ENCODE data around the gene PACRG.

PACRG gene

DNA sequence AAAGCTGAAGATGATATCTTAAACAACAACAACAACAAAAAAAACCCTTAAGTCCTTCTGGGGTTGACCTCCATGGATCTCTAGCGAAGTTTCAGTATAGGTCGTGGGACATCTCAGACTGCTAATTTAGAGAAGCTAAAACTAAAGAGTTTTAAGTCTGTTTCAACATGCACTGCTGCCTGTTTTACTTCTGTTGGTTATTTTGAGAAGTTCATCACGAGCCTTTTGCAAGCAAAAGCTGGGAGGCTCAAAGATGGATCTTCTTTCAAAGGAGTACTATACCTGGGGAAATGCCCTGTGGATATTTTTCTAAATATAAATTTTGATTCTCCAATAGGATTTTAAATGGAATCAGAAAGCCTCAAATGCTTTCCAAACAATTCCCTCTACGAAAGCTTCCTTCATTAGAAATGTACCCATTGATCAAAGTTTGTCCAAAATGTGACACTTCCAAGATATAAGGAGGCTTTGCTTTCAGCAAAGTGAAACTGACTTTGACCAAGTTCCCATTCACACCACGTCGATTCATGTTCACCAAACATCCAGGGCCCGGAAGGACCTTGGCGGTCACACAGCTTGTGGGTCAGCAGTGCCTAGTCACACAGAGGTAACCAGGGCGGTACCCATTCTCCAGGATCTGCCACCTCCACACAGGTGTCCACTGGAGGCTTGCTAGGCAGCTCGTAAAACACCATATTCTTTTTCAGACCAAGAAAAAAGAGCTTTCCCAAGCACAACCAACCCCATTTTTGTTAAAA is 592.0 kb downstream of the PACRG start:
- no peak for DNase-seq
- TF ChIP-seq GATA1 (IDR thresholded peaks at IDR 0.05; ENCODE audit: low read depth, low read length) (no peak), POLR2A (IDR thresholded peaks at IDR 0.05; ENCODE audit: low read length) (no peak)

DNA sequence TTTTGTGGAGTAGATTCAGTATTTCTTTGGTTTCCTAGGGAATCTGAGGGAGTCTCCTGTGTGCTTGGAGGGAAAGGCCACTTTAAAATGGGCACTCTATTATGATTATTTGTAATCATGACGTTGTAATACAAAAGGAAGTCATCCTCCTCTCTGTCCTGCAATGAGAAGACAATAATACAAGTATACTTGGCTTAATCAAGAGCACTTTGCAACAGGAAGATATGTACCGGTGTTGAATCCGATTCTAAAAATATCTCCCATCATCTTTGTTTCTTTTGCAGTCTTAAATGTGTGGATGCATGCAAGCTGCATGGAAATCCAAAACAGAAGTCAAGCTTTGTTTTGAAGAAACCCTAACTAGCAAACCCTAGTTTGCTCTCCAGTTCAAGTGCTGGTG is 592.6 kb downstream of the PACRG start:
- no peak for DNase-seq
- TF ChIP-seq GATA1 (IDR thresholded peaks at IDR 0.05; ENCODE audit: low read depth, low read length), result no peak
- TF ChIP-seq POLR2A (IDR thresholded peaks at IDR 0.05; ENCODE audit: low read length), result no peak

DNA sequence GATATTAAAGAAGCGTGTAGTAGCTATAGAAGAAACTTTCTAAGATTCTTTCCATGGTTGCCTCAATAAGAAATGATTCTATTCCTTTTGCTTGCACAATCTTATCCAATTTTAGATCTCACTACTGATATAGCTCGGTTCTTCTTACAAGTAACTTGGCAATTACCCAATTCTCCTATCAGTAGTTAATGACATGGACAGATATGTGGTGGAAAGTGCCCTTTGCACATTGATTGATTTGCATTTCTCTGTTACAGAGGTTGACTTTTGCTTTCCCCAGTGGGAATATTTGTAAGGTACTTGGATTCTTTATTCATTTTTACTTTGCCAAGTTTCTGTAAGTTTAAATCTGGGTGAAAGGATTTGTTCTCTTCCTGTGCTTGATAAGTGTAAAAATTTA is 593.0 kb downstream of the PACRG start:
- no peak for DNase-seq
- TF ChIP-seq GATA1 (IDR thresholded peaks at IDR 0.05; ENCODE audit: low read depth, low read length) (no peak), POLR2A (IDR thresholded peaks at IDR 0.05; ENCODE audit: low read length) (no peak)

DNA sequence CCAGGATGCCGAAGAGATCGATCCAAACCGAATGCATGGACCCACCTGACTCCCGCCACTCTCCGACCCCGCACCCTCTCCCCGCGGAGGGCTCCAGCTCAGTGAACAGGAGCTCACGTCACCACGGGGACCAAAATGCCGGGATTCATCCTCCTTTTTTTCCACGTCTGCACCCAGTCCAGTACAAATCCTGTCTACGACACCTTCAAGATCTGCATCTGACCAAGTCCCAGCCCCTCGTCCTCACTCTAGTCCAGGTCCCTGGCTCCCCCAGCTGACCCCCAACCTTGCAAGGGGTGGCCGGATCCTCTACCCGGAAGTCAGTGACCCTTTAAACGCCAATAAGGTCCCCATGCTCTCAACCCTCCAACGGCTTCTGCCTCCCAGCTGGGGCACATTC is 593.9 kb downstream of the PACRG start:
- no peak for DNase-seq
- TF ChIP-seq POLR2A (IDR thresholded peaks at IDR 0.05; ENCODE audit: low read length) (no peak), GATA1 (IDR thresholded peaks at IDR 0.05; ENCODE audit: low read depth, low read length) (no peak)

DNA sequence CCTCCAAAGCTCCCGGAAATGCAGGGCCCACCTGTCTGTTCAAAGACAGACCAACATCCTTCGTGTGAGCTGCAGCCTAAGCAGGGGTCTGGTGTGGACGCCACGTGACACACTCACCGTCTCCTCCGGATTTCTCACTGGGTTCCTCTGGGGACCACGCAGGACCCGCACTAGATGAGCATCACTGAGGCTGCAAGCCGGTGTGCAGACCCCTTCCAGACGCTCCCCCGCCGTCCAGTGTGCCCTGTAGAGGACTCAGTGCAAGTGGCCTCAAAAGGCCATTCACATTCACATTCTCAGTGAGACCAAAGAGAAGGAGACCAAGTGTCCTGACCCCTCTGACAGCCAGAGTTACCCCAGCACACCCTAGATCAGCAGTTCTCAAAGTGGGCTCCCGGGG is 595.5 kb downstream of the PACRG start:
- TF ChIP-seq POLR2A (IDR thresholded peaks at IDR 0.05; ENCODE audit: low read length), result no peak

DNA sequence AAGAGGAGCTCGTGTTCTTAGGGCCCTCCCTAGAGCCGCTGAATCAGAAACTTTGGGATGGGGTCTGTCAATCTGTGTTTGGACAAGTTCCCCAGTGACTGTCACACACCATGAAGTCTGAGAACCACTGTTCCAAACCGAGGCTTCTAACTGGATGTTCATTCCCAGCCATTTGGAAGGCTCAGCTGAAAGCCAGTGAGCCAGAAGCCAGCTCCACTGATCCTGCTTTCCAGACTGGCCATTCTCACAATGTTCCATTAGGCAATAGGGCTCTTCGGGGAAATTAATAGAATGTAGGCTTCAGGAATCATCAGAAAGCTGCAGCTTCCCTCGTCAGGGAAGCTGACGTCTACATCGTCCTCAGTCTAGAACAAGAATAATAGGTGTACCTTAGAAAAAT is 595.9 kb downstream of the PACRG start:
- TF ChIP-seq GATA1 (IDR thresholded peaks at IDR 0.05; ENCODE audit: low read depth, low read length) (no peak), POLR2A (IDR thresholded peaks at IDR 0.05; ENCODE audit: low read length) (no peak)
- no peak for DNase-seq

More for the DNA sequence above, 595.5 kb downstream of the PACRG start:
- no peak for DNase-seq

DNA sequence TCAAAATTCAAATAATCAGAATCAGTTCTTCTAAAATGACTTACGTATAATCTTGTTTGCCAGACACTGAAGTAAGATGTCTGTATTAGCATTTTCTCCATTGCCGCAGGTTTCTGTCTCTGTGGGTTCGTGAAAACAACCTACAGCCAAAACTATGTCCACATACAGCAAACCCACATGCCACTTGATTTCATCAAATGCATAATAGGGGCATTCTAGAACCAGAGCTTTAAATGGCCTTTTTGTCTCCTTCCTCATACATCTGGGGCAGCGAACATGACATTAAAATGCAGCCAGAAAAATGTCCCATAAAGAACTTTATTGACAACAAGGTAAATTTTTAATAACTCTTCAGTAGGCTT is 596.5 kb downstream of the PACRG start:
- no peak for DNase-seq
- TF ChIP-seq POLR2A (IDR thresholded peaks at IDR 0.05; ENCODE audit: low read length), result no peak
- no peak for TF ChIP-seq GATA1 (IDR thresholded peaks at IDR 0.05; ENCODE audit: low read depth, low read length)

DNA sequence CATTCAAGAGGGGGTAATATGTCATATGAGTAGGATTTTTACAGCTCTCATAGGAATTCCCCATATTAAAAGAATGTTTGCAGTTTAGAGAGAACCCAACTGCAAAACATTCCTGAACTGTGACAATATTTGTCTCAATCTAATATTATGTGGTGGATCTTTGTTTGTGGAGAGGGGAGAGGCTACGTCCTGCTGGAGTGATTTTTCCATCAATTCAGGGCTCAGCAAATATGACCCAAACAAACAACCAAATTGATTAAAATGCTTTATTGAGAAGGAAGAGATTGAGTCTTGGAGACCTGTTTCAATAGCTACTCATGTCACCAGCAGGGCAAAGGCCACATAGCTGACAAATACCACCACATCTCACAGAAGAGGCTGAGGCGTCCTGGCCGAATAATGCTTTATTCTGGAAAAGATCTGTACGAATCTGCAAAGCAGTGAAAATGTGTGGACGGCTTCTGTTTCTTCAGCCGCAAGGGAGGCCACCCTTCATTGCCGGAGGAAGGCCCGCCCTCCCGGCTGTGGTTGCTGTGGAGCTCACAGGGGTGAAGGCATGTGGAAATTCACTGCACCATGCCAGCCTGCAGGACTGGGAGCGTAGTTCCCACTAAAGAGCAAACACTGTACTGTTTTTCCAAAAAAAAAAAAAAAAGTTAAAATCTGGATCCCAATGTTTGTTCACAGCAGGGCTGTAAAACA is 597.1 kb downstream of the PACRG start:
- no peak for DNase-seq
- TF ChIP-seq GATA1 (IDR thresholded peaks at IDR 0.05; ENCODE audit: low read depth, low read length) (no peak), POLR2A (IDR thresholded peaks at IDR 0.05; ENCODE audit: low read length) (no peak)

DNA sequence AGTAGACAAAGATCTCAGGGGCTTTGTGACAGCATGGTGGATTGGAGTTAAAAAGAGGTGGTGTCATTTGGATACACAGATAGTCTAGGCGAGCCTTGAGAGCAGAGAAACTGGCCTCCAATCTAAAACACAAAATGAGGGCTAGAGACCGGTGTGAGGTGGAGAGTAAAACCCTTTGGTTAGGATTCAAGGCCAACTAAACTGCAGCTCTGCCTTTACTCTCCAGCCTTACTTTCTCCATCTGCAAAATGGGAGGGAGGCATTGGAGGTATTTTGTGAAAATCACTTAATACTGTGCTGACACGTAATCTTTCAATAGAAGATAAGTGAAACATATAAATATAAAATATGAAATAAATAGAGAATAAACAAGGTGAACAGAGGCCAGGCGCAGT is 597.6 kb downstream of the PACRG start:
- DNase-seq, result no peak
- TF ChIP-seq GATA1 (IDR thresholded peaks at IDR 0.05; ENCODE audit: low read depth, low read length) (no peak), POLR2A (IDR thresholded peaks at IDR 0.05; ENCODE audit: low read length) (no peak)

DNA sequence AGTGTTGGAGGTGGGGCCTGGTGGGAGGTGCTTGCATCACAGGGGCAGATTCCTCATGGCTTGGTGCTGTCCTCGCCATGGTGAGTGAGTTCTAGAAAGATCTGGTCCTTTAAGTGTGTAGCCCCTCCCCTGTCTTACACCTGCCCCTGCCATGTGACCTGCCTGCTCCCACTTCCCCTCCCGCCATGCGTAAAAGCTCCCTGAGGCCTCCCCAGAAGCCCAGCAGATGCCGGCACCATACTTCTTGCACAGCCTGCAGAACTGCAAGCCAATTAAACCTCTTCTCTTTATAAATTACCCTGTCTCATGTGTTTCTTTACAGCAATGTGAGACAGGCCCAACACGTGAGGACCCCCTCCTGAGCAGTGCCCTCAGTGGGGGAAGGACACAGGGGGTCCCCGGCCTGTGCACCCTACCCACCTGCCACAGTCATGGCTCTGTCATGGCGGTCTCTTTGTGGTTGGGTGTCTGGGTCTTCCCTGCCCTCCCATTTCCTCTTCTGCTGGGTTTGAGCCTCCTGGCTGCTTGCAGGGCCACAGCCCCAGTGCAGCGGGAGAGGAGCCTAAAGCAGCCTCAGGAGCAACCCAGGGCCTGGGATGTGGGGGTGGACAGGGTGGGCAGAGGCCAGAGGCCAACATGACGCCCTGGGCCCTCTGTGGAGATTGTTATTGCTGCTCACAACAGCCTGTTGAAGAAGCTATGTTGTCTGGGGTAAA is 599.5 kb downstream of the PACRG start:
- no peak for DNase-seq
- TF ChIP-seq GATA1 (IDR thresholded peaks at IDR 0.05; ENCODE audit: low read depth, low read length) (no peak), POLR2A (IDR thresholded peaks at IDR 0.05; ENCODE audit: low read length) (no peak)

DNA sequence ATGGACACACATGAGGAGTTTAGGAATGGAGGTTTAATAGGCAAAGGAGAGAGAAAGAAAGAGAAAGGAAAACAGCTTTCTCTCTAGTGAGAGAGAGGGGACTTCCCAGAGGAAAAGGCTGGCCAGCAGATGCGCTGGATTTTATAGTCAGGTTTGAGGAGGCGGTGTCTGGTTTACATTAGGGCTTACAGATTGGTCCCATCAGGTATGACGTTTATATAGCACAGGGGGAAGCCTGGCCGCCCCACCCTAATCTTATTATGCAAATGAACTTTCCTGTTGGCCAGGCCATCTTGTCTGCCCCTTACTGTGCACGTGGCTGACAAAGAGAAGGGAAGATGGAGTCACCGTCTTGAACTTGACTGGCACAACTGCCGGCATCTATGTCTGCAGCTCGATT is 600.1 kb downstream of the PACRG start:
- no peak for TF ChIP-seq GATA1 (IDR thresholded peaks at IDR 0.05; ENCODE audit: low read depth, low read length)
- no peak for TF ChIP-seq POLR2A (IDR thresholded peaks at IDR 0.05; ENCODE audit: low read length)
- DNase-seq, result no peak

DNA sequence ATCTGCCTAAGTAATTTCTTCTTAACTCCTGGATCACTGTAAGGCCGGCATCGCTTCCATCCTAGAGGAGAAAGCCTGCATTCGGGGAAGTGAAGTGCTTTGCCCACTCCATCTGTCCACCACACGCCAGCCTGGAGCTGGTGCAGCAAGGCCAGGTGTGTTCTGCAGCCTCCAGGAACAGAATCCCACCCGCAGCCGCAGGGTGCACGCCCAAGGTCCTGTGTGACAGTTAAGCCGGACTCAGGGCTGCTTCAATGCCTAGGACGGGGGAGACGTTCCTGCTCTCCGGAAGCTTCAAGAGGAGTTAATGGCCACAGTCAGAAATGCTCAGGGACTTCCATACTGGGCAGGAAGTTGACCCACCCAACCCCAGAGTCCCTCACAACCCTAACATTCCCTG is 600.6 kb downstream of the PACRG start:
- DNase-seq, result no peak
- TF ChIP-seq GATA1 (IDR thresholded peaks at IDR 0.05; ENCODE audit: low read depth, low read length), result no peak
- no peak for TF ChIP-seq POLR2A (IDR thresholded peaks at IDR 0.05; ENCODE audit: low read length)

DNA sequence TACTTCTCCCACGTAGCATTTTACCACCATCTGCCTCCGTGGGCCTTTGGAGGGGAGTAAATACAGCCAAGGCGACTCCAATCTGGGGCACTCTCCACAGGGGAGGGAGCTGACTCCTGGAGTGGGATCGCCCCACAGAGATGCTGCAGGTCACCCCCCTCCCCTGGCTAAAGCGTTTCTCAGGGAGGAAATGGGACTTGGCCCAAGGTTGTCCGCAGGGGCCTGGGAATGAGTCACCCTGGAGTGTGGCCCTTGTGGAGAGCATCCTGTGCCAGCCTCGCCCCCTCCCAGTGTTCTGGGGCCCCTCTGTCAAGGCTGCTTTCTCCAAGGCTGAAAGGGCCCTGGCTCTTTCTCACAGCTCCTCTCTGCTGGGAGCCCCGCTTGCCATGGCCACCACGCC is 602.2 kb downstream of the PACRG start:
- no peak for TF ChIP-seq POLR2A (IDR thresholded peaks at IDR 0.05; ENCODE audit: low read length)
- no peak for TF ChIP-seq GATA1 (IDR thresholded peaks at IDR 0.05; ENCODE audit: low read depth, low read length)

DNA sequence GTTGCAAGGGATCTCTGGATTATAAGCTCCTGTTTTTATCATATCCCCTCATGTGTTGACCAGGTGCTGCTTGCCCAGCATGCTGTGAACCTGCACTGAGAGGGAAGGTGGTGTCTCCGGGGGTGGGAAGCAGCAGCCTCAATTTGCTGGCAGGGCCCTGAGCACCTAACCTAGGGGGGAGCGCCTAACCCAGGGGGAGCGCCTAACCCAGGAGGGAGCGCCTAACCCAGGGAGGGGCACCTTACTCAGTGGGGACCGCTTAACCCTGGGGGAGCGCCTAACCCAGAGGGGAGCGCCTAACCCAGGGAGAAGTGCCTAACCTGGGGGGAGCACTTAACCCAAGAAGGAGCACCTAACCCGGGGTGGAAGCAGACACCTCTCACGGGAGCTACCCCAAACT is 603.5 kb downstream of the PACRG start:
- DNase-seq, result no peak

More for the DNA sequence above, 602.2 kb downstream of the PACRG start:
- no peak for DNase-seq

More for the DNA sequence above, 603.5 kb downstream of the PACRG start:
- TF ChIP-seq POLR2A (IDR thresholded peaks at IDR 0.05; ENCODE audit: low read length) (no peak), GATA1 (IDR thresholded peaks at IDR 0.05; ENCODE audit: low read depth, low read length) (no peak)
